Activated naive CD4-positive, alpha-beta T cell treated with anti-CD3 and anti-CD28 coated beads, Interleukin-2, amount 50 U/mL, for 24 hours (primary cell): Measurements from ENCODE around the gene MIA3.
A peak's percentile ranks its signal among the peaks of the same experiment; 100 is the strongest.

Experiments
- H3K27ac Mint-ChIP-seq: one replicate; pipeline ENCODE4 v1.8.0; 2021; ENCODE audit warnings: mild to moderate bottlenecking, mixed read lengths
- H3K27me3 Mint-ChIP-seq: one replicate; pipeline ENCODE4 v1.8.0; 2021; ENCODE audit warnings: mixed read lengths
- H3K36me3 Mint-ChIP-seq: one replicate; pipeline ENCODE4 v1.8.0; 2021; ENCODE audit warnings: mixed read lengths
- H3K4me1 Mint-ChIP-seq: one replicate; pipeline ENCODE4 v1.8.0; 2021; ENCODE audit warnings: mixed read lengths
- H3K4me3 Mint-ChIP-seq: one replicate; pipeline ENCODE4 v1.8.0; 2021; ENCODE audit warnings: mild to moderate bottlenecking, mixed read lengths
- H3K9me3 Mint-ChIP-seq: one replicate; pipeline ENCODE4 v1.8.0; 2021; ENCODE audit warnings: mixed read lengths

The MIA3 gene, protein sequence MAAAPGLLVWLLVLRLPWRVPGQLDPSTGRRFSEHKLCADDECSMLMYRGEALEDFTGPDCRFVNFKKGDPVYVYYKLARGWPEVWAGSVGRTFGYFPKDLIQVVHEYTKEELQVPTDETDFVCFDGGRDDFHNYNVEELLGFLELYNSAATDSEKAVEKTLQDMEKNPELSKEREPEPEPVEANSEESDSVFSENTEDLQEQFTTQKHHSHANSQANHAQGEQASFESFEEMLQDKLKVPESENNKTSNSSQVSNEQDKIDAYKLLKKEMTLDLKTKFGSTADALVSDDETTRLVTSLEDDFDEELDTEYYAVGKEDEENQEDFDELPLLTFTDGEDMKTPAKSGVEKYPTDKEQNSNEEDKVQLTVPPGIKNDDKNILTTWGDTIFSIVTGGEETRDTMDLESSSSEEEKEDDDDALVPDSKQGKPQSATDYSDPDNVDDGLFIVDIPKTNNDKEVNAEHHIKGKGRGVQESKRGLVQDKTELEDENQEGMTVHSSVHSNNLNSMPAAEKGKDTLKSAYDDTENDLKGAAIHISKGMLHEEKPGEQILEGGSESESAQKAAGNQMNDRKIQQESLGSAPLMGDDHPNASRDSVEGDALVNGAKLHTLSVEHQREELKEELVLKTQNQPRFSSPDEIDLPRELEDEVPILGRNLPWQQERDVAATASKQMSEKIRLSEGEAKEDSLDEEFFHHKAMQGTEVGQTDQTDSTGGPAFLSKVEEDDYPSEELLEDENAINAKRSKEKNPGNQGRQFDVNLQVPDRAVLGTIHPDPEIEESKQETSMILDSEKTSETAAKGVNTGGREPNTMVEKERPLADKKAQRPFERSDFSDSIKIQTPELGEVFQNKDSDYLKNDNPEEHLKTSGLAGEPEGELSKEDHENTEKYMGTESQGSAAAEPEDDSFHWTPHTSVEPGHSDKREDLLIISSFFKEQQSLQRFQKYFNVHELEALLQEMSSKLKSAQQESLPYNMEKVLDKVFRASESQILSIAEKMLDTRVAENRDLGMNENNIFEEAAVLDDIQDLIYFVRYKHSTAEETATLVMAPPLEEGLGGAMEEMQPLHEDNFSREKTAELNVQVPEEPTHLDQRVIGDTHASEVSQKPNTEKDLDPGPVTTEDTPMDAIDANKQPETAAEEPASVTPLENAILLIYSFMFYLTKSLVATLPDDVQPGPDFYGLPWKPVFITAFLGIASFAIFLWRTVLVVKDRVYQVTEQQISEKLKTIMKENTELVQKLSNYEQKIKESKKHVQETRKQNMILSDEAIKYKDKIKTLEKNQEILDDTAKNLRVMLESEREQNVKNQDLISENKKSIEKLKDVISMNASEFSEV (N-terminal part only)

DNA sequence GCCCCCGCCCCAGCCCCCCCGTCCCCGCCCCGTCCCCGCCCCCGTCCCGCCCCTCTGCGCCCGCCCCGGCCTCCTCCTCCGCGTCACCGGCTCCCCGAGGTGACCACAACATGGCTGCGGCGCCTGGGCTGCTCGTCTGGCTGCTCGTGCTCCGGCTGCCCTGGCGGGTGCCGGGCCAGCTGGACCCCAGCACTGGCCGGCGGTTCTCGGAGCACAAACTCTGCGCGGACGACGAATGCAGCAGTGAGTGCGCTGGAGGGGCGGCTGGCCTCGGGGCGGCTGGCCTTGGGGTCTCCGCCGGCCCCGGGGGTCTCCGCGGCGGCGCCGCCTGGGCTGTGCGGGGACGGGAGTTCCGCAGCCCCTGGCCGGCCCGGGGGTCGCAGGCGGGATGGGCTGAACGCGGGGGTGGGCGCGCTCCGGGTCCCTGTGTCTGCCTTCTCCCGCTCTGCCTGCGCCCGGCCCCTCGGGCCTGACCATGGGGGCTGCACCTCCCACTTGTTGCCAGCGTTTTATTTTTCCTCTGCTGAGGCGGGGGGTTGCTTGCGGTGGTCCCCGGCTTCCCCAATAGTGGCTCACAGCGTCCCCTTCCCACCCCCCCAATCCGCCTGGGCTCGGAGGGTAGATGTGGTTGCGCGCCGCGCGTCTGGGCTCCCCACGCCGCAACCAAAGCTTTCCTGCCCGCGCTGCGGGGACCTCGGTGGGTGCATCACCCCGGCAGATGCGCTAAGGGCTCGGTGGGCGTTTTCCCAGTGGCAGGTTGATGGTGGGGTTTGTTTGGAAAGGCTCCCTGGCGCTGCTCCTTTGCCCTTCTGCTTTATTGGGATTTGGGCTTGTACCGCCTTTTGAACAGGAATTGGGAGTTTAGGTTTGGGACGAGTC, at the start of gene MIA3:
MIA3 (plus strand) TSS at position 97 of the 879 bp plus-strand sequence; CDS start at position 111, 14 bp downstream.
- Mint-ChIP-seq H3K27me3 (peaks cover 3% of the 10 kb centered on the region), H3K4me3 (peak within 1 kb of the TSS; percentile 89), H3K4me1 (peaks cover 30% of the 10 kb centered on the region), H3K9me3 (no peaks in the 10 kb centered on the region), H3K36me3 (peaks cover 12% of the 10 kb centered on the region), H3K27ac (peak within 1 kb of the TSS; percentile 95)

DNA sequence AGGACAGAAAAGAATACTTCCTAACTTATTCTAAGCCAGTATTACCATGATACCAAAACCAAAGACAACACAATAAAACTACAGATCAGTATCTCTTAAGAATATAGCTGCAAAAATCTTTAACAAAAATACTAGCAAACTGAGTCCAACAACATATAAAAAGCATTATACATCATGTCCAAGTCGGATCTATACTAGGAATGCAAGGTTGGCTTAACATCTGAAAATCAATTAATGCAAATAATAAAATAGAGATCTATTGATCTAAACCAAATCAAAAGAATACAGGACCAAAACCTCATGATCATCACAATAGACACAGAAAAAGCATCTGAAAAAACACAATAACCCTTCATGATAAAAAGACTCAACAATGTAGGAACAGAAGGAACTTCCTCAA, 47.1 kb upstream of the MIA3 start:
- Mint-ChIP-seq H3K9me3 (peaks cover 5% of the 10 kb centered on the region), H3K4me3 (no peak overlapping the region), H3K27me3 (no peaks in the 10 kb centered on the region), H3K4me1 (peaks cover 29% of the 10 kb centered on the region), H3K36me3 (peaks cover 52% of the 10 kb centered on the region), H3K27ac (no peak overlapping the region)

DNA sequence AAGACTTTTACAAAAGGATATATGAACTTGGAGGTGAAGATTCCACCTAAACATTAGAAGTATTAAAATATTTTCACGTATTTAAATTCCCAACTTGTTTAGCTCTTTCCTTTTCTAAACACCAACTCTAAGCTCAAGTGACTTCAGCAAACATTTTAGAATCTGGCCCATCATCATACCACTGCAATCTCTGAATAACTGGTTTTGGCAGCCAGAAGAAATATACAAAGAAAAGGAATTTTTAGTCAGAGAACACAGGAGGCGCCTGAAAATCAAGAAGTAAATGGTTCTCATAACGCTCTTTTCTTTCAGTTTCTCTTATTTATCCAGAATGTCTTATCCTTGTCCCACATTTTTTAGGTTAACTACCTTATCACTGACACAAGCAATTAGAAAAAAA, 38.6 kb upstream of the MIA3 start:
- Mint-ChIP-seq H3K4me3 (no peak overlapping the region), H3K27me3 (no peaks in the 10 kb centered on the region), H3K4me1 (peaks cover 22% of the 10 kb centered on the region), H3K36me3 (peaks cover 46% of the 10 kb centered on the region), H3K27ac (no peak overlapping the region), H3K9me3 (no peaks in the 10 kb centered on the region)

DNA sequence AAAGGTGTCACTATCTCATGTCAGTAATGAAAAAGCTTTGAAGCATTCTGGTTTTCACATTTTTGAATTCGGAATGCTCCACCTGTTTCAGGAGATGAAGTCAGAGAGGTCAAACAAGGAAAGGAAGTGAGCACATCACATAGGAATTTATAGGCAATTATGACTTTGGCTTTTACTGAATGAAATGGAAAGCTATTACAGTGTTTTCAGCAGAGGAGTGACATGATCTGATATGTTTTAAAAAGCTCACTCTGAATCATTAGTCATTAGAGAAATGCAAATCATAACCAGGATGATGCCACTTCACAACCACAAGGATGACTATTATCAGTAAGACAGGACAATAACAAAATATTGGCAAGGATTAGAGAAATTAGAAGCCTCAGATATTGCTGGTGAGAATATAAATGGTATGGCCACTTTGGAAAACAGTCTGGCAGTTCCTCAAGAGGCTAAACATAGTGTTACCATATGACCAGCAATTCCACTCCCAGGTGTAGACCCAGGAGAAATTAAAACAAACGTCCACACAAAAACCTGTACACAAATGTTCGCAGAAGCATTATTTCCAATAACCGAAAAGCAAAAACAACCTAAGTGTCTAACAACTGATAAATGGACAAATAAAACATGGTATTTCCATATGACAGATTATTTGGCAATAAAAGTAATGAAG, 35.7 kb upstream of the MIA3 start:
- H3K9me3 Mint-ChIP-seq = no peaks in the 10 kb centered on the region
- H3K36me3 Mint-ChIP-seq = peaks cover 43% of the 10 kb centered on the region
- no peak overlapping the region for H3K27ac Mint-ChIP-seq
- no peak overlapping the region for H3K4me3 Mint-ChIP-seq
- H3K4me1 Mint-ChIP-seq = peaks cover 40% of the 10 kb centered on the region
- H3K27me3 Mint-ChIP-seq = no peaks in the 10 kb centered on the region

DNA sequence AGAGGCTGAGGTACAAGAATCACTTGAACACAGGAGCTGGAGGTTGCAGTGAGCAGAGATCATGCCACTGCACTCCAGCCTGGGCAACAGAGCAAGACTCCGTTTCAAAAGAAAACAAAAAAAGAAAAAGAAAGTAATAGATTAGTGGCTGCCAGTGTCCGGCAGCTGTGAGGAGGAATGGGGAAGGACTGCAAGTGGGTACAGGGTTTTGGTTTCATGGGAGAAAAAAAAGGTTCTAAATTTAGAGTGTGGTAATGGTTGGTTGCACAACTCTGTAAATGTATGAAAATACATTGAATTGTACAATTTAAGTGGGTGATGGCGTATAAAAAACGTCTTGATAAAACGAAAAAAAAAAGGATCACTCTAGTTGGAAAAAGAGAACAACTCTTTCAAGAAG, 34.8 kb upstream of the MIA3 start:
- Mint-ChIP-seq H3K36me3 (peaks cover 42% of the 10 kb centered on the region), H3K27ac (no peak overlapping the region), H3K27me3 (no peaks in the 10 kb centered on the region), H3K4me3 (no peak overlapping the region), H3K9me3 (no peaks in the 10 kb centered on the region), H3K4me1 (peaks cover 47% of the 10 kb centered on the region)

DNA sequence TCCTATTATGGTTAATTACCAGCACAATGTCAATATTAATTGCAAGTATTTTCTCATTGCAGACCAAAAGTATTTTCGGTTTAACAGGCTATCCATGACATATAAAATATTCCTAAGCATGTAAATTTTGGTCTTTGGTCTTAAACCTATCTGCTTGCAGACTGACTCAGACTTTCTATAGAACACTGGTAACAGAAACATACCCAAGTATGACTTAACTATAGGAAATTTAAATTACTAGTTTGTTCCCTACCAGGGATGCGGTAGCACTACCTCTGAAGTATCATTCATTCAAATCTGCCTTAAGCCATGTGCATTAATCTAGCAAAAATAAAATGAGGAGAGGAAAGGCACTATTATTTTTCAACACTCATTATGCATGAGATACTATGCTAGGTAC, 31.1 kb upstream of the MIA3 start:
- Mint-ChIP-seq H3K4me3 (peak overlapping the region; percentile 72), H3K27ac (peak overlapping the region; percentile 79), H3K36me3 (peaks cover 30% of the 10 kb centered on the region)

DNA sequence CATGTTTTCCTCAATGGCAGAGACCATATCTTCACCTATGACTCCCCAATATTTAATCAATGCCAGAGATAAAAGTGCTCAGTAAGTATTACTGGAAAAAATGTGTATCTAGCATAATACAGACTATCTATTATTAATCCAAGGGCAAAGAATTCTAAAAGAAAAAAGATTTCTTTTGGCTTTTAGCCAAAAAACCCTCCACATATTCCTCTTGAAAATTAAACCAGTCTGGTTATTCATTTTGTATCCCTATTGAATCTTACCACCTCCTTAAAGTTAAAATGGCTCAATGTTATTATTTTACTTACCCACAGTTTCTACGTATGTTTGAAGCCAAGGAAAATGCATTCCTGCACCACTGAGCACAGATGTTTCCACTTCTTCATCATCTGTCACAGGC, 29.8 kb upstream of the MIA3 start:
- Mint-ChIP-seq H3K27ac (peak overlapping the region; percentile 23), H3K4me3 (peak overlapping the region; percentile 99), H3K4me1 (peaks cover 71% of the 10 kb centered on the region), H3K9me3 (no peaks in the 10 kb centered on the region), H3K36me3 (peaks cover 23% of the 10 kb centered on the region), H3K27me3 (no peaks in the 10 kb centered on the region)

More for the DNA sequence above, 31.1 kb upstream of the MIA3 start:
- Mint-ChIP-seq H3K27me3 (no peaks in the 10 kb centered on the region), H3K9me3 (no peaks in the 10 kb centered on the region), H3K4me1 (peaks cover 73% of the 10 kb centered on the region)

DNA sequence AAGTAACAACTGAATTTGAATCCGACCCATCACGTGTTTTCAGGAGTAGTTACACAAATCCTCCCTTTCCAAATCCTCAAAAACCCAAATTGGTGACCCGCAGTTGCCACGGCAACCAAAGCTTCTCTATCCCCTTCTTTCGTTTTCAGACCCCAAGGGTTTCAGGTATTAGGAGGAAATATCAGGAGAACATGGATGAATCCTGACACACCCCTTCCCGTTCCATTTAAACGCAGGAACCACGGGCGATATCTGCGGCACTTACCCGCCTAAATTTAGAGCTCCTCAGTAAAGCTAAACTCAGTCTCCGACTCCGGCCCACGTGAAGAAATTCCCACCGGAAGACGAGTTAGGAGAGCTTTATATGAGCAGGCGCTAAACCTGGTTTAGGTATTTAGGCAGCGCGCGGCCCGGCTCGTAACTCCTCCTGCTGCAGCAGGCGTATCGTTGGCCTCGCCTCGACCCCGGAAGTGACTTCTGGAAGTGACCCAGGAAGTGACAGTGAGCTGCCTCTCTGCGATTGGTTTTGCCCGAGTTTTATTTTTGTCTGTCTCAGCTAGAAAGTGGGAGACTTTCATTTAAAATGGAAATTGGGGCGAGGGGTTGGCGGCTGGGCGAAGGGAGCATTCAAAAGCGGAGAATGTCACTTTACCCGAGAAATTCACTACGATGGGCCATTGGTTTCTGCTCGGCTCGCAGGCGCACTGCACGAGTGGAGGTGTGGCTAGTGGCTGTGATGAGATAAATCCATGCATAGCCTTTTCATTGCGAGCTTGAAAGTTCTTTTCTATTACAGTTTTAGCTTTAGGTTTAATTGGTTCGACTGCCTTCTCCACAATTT, 28.2 kb upstream of the MIA3 start, which contains the start of gene TAF1A:
TAF1A (minus strand) TSS at position 472 of the 841 bp plus-strand sequence.
- H3K4me3 Mint-ChIP-seq = peak within 1 kb of the TSS; percentile 99
- peaks cover 69% of the 10 kb centered on the region for H3K4me1 Mint-ChIP-seq
- peak within 1 kb of the TSS; percentile 97 for H3K27ac Mint-ChIP-seq
- peaks cover 20% of the 10 kb centered on the region for H3K36me3 Mint-ChIP-seq
- H3K27me3 Mint-ChIP-seq = no peaks in the 10 kb centered on the region
- no peaks in the 10 kb centered on the region for H3K9me3 Mint-ChIP-seq

DNA sequence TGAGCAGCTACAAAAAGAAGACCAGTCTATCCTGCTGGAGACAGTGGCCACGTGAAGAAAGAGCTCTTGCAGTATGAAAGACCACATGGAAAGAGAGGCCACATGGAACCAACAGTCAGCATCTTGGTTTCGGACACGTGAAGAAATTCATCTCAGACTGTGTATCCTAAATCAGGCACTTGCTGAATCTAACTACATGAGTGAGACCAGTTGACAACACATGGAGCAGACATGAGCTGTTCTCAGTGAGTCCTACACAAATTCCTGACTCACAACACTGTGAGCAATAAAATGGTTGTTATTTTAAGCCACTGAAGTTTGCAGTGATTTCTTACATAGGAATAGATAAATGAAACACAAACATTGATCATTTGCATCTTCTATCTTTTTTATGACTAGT, 25.7 kb upstream of the MIA3 start:
- peaks cover 47% of the 10 kb centered on the region for H3K4me1 Mint-ChIP-seq

DNA sequence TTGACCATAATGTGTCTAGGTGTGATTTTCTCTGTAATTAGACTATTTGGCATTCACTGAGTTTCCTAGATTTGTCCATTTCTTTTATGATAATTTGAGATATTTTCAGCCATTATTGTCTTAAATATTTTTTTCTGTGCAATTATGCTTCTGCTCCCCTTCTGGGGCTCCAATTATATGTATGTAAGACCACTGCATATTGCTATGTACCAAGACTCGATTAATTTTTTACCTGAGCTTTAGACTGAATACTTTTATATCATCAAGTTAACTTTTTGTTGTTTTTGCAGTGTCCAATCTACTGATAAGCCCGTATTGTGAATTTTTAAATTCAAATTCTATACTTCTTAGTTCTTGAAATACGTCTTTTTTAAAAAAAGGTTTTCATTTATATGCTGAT, 23.1 kb upstream of the MIA3 start:
- Mint-ChIP-seq H3K9me3 (no peaks in the 10 kb centered on the region), H3K27me3 (no peaks in the 10 kb centered on the region), H3K36me3 (no peaks in the 10 kb centered on the region), H3K27ac (no peak overlapping the region), H3K4me1 (peaks cover 22% of the 10 kb centered on the region), H3K4me3 (no peak overlapping the region)

More for the DNA sequence above, 25.7 kb upstream of the MIA3 start:
- H3K36me3 Mint-ChIP-seq = peaks cover 8% of the 10 kb centered on the region
- H3K27ac Mint-ChIP-seq = no peak overlapping the region
- no peaks in the 10 kb centered on the region for H3K27me3 Mint-ChIP-seq
- H3K4me3 Mint-ChIP-seq = no peak overlapping the region
- H3K9me3 Mint-ChIP-seq = no peaks in the 10 kb centered on the region

DNA sequence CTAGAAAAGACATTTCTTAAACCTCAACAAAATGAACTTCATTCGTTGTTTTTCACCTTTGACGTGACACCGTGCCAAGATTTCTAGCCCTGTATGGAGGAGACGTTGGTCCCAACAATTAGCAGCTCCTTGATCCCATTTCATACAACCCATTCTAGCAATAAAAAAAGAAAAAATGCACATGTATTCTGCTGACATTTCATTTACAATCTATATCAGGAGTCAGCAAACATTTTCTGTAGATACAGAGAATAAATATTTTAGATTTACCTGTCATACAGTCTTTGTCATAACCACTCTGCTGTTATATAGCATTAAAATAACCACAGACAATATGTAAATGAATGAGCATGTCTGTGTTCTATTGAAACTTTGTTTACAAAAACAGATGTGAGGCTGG, 21.2 kb upstream of the MIA3 start:
- peaks cover 9% of the 10 kb centered on the region for H3K4me1 Mint-ChIP-seq
- no peak overlapping the region for H3K27ac Mint-ChIP-seq
- H3K27me3 Mint-ChIP-seq = no peaks in the 10 kb centered on the region
- H3K4me3 Mint-ChIP-seq = no peak overlapping the region
- H3K9me3 Mint-ChIP-seq = no peaks in the 10 kb centered on the region
- H3K36me3 Mint-ChIP-seq = peaks cover 2% of the 10 kb centered on the region

DNA sequence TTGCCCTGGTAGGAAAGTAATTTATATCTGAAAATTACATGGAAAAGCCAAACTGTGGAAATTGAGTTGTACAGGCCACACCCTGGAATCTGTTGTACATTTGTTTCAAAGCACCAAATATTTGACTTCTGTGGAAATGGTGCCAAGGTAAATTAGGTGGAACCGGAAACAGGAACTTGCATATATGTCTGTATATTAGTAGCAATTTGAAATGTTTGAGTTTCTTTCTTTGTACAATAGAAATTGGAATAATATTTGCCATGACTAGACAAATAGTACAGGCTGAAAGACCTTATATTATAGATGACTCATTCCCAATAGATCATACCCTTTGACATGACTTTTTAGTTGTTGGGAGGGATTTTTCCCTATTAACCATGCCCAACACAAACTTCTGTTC, 17.6 kb upstream of the MIA3 start:
- Mint-ChIP-seq H3K4me3 (no peak overlapping the region), H3K36me3 (peaks cover 2% of the 10 kb centered on the region), H3K27ac (no peak overlapping the region), H3K4me1 (no peaks in the 10 kb centered on the region), H3K9me3 (no peaks in the 10 kb centered on the region), H3K27me3 (no peaks in the 10 kb centered on the region)

DNA sequence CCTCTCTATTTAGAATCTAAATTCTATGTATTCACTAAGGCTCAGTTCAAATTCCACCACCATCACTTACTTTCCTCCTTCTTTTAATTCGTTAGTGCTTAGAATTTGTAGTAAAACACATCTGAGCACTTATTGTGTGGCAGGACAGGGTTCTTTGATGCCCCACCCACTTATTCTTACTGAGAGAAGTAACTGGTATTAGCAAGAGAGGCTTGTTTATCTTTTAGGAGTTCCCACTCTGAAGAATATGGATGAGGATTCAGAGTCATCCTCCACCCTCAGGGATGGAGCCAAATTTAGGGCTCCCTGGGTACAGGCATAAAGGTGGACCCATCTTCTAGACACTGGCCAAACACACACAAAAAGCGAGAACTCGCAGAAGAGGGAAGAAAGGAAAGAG, 16.6 kb upstream of the MIA3 start:
- peaks cover 2% of the 10 kb centered on the region for H3K36me3 Mint-ChIP-seq
- H3K4me1 Mint-ChIP-seq = no peaks in the 10 kb centered on the region
- no peak overlapping the region for H3K27ac Mint-ChIP-seq
- H3K27me3 Mint-ChIP-seq = no peaks in the 10 kb centered on the region
- H3K4me3 Mint-ChIP-seq = no peak overlapping the region
- no peaks in the 10 kb centered on the region for H3K9me3 Mint-ChIP-seq
